Astrocyte of the cerebellum (primary cell): ENCODE measurements around the gene SEPTIN6.
A peak's percentile ranks its signal among the peaks of the same experiment; 100 is the strongest.

Experiments used
- DNase-seq: peaks from one replicate; pipeline ENCODE4 v3.0.0-alpha.2; 2011; ENCODE audit warnings: low read depth
- H3K4me3 ChIP-seq: 2 replicates; pipeline ENCODE4 v1.5.1; 2011; ENCODE audit warnings: mild to moderate bottlenecking, low read depth, low read length, moderate library complexity
- CTCF ChIP-seq: IDR thresholded peaks from 2 replicates; pipeline ENCODE4 v1.5.1; 2012; ENCODE audit warnings: low read length, low read depth, moderate library complexity, mild to moderate bottlenecking; ENCODE audit errors: missing control alignments
- in situ Hi-C: cut with HindIII; loops from 2 replicates; pipeline ENCODE4 v1.10.0; 2017; ENCODE audit warnings: low sequenced_read_pairs

The SEPTIN6 gene

GRCh38 chrX:119693040-119693995 lies at the start of gene SEPTIN6:
Gene SEPTIN6 (minus strand): TSS chrX:119693168. CDS start chrX:119693105, 63 bp downstream.
- TF ChIP-seq CTCF = no peak
- DNase-seq = peak; percentile 20
- H3K4me3 ChIP-seq = peak within 1 kb of the TSS; percentile 55
- in situ Hi-C loops = no loop called here

GRCh38 chrX:119738742-119739141 lies 45.8 kb upstream of the SEPTIN6 start:
- H3K4me3 ChIP-seq = no peak overlapping the region
- TF ChIP-seq CTCF = no peak
- in situ Hi-C loops = no loop called here
- no peak for DNase-seq

- no peak for TF ChIP-seq CTCF
- no peak overlapping the region for H3K4me3 ChIP-seq
- no peak for DNase-seq
- in situ Hi-C loops = no loop called here
Measured at GRCh38 chrX:119736206-119736764, 43.3 kb upstream of the SEPTIN6 start.

GRCh38 chrX:119735467-119735866 lies 42.5 kb upstream of the SEPTIN6 start:
- no peak for DNase-seq
- no peak for TF ChIP-seq CTCF
- in situ Hi-C loops = no loop called here
- H3K4me3 ChIP-seq = no peak overlapping the region

GRCh38 chrX:119734897-119735339 lies 42.0 kb upstream of the SEPTIN6 start:
- in situ Hi-C loops = no loop called here
- H3K4me3 ChIP-seq = no peak overlapping the region
- TF ChIP-seq CTCF = no peak
- DNase-seq = no peak

GRCh38 chrX:119729408-119730201 lies 36.6 kb upstream of the SEPTIN6 start:
- TF ChIP-seq CTCF = peak; percentile 61
- in situ Hi-C loops = no loop called here
- peak; percentile 19 for DNase-seq
- H3K4me3 ChIP-seq = no peak overlapping the region
